Body of pancreas (tissue), 4 donors: Measurements from ENCODE around the gene FGF14. TPM values are rescaled to one million over a fixed set of nuclear protein-coding genes. Genes with fewer than 3 reads are reported as not detected.
A peak's percentile ranks its signal among the peaks of the same experiment; 100 is the strongest.

Experiments used
- ATAC-seq: fragments of 150-250 bp; one replicate; pipeline ENCODE4 v1.9.1; 2016
- DNase-seq, 4 donors: peaks; one replicate each; pipeline ENCODE4 v3.0.0-alpha.2; 2019
- H3K27ac ChIP-seq, 4 donors: fragments of 200-600 bp; sonication (generic); 1 replicate in 3 of 4; 2 replicates in 1 of 4; pipeline versions ENCODE4 v1.5.1 to v1.6.1; 2016 to 2019; ENCODE audit warnings: mild to moderate bottlenecking in 1 of 4, mixed read lengths in 1 of 4, moderate library complexity in 1 of 4
- H3K27me3 ChIP-seq, 2 donors: fragments of 200-600 bp; sonication (generic); one replicate each; pipeline ENCODE4 v1.6.0; 2016; ENCODE audit warnings: mild to moderate bottlenecking in 1 of 2
- H3K36me3 ChIP-seq, 2 donors: fragments of 200-600 bp; sonication (generic); replicated peaks in 1 of 2; 2 replicates each; pipeline ENCODE4 v1.5.1; 2016; ENCODE audit warnings: low read depth in 2 of 2; ENCODE audit not compliant: insufficient read depth in 1 of 2
- H3K4me1 ChIP-seq: fragments of 200-600 bp; sonication (generic); one replicate; pipeline ENCODE4 v1.6.0; 2016
- H3K4me3 ChIP-seq, 2 donors: fragments of 200-600 bp; sonication (generic); 1 replicate in 1 of 2; 2 replicates in 1 of 2; pipeline ENCODE4 v1.5.1; 2016 to 2019
- H3K9me3 ChIP-seq, 3 donors: fragments of 200-600 bp; sonication (generic); 1 replicate in 2 of 3; 2 replicates in 1 of 3; pipeline ENCODE4 v1.5.1; 2016
- POLR2A ChIP-seq, 3 donors: fragments of 450-650 bp; IDR thresholded peaks; one replicate each; pipeline ENCODE4 v1.6.1; 2016; ENCODE audit warnings: antibody characterized with exemption in 3 of 3, mild to moderate bottlenecking in 2 of 3
- WGBS, 2 donors: methylation state at CpG; one replicate each; pipeline ENCODE4 v1.1.5; 2017; 5-methylcytosine and 5-hydroxymethylcytosine counted together
- intact Hi-C: fragments of 100-400 bp; cut with DNase I; formaldehyde crosslinking; loops from one replicate; pipeline ENCODE4 v1.15.1; 2023
- total RNA-seq, 2 donors: library from RNA; depleted of rRNA; stranded (reverse); fragments of >200 nt; gene quantifications; one replicate each; pipeline ENCODE4 v1.1.0, GENCODE V29; 2016
- TF ChIP-seq, protein P1 (sequence below), 7 experiments: fragments of 450-650 bp in 4 of 7; fragments of 200-600 bp in 3 of 7; sonication (generic) in 3 of 7; IDR thresholded peaks; one replicate each; pipeline ENCODE4 v1.5.1; 2016 to 2019; ENCODE audit warnings: antibody characterized with exemption in 7 of 7

The FGF14 gene
- total RNA-seq, 2 donors from 2014 or later, result under 0.01 to 0.52 TPM

DNA sequence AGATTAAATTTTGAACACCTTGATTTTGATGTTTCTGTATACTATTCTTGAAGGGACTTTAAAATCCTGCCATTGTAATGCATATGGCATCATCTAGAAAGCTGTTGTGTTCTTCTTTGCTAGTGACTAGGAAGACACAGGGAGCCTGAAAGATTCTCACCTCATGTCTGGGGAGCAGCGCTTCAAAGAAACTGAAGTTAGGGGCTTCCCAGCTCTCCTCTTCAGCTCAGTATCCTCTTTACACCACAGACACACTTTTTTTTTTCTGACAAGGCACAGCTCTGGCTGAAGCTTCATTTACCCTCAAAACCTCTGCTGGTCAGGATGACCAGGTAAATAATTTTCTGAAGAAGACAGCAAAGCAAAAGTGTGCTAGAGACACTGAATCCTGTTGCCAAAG lies 693.7 kb downstream of the FGF14 start:
- ATAC-seq (no peak), DNase-seq (no peak)
- 67 to 79% methylated on average over 1 of the region's 1 CpG for WGBS, 2 donors
- Histone ChIP-seq H3K27me3 (no peaks in the 10 kb centered on the region), H3K4me1 (no peaks in the 10 kb centered on the region), H3K4me3 (no peak overlapping the region), H3K27ac (no peak overlapping the region), H3K9me3 (no peaks in the 10 kb centered on the region), H3K36me3 (no peaks in the 10 kb centered on the region)
- no peak for TF ChIP-seq POLR2A (IDR thresholded peaks at IDR 0.05)
- TF ChIP-seq, protein P1, sequence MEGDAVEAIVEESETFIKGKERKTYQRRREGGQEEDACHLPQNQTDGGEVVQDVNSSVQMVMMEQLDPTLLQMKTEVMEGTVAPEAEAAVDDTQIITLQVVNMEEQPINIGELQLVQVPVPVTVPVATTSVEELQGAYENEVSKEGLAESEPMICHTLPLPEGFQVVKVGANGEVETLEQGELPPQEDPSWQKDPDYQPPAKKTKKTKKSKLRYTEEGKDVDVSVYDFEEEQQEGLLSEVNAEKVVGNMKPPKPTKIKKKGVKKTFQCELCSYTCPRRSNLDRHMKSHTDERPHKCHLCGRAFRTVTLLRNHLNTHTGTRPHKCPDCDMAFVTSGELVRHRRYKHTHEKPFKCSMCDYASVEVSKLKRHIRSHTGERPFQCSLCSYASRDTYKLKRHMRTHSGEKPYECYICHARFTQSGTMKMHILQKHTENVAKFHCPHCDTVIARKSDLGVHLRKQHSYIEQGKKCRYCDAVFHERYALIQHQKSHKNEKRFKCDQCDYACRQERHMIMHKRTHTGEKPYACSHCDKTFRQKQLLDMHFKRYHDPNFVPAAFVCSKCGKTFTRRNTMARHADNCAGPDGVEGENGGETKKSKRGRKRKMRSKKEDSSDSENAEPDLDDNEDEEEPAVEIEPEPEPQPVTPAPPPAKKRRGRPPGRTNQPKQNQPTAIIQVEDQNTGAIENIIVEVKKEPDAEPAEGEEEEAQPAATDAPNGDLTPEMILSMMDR (IDR thresholded peaks at IDR 0.05), result no peak
- intact Hi-C loops, result no loop called here

DNA sequence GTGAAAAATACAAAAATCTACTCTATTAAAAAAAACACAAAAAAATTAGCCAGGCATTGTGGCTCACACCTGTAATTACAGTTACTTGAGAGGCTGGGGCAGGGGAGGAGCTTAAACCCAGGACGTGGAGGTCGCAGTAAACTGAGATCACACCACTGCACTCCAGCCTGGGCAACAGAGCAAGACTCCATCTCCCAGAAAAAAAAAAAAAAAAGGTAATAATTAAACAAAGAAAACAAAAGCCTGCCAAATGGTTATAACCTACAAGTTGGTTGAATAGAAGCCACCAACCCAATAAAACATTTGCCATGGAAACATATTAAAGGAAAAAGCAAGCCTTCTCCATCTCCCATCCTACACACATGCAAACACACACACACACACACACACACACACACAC lies 694.2 kb downstream of the FGF14 start:
- ATAC-seq (no peak), DNase-seq (no peak)
- TF ChIP-seq POLR2A (IDR thresholded peaks at IDR 0.05), result no peak
- TF ChIP-seq, protein P1 (IDR thresholded peaks at IDR 0.05), result no peak
- Histone ChIP-seq H3K36me3 (no peaks in the 10 kb centered on the region), H3K4me1 (no peaks in the 10 kb centered on the region), H3K27me3 (no peaks in the 10 kb centered on the region), H3K4me3 (no peak overlapping the region), H3K9me3 (no peaks in the 10 kb centered on the region), H3K27ac (no peak overlapping the region)
- WGBS, 2 donors, result 55 to 67% methylated on average over 2 of the region's 2 CpGs
- intact Hi-C loops, result no loop called here

DNA sequence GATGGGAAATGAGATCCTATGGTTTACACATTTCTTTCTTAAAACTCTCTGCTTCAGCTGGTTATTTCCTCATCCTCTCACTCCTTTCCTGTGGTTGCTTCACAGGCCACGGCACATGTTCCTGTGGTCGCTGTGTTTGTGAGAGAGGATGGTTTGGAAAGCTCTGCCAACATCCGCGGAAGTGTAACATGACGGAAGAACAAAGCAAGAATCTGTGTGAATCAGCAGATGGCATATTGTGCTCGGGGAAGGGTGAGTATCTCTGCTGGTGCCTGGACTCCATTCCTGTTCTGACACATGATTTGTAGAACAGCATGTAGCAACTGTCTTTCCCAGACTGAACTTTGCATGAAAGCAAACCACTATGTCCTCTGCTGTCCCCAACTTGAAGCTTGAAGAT lies 695.2 kb downstream of the FGF14 start:
- DNase-seq (peak in 1 of 4 donors; percentile 32), ATAC-seq (no peak)
- Histone ChIP-seq H3K9me3 (no peaks in the 10 kb centered on the region), H3K4me1 (no peaks in the 10 kb centered on the region), H3K27ac (no peak overlapping the region), H3K4me3 (no peak overlapping the region), H3K36me3 (no peaks in the 10 kb centered on the region), H3K27me3 (no peaks in the 10 kb centered on the region)
- TF ChIP-seq, protein P1 (IDR thresholded peaks at IDR 0.05), result no peak
- TF ChIP-seq POLR2A (IDR thresholded peaks at IDR 0.05), result no peak
- intact Hi-C loops, result no loop called here
- 48 to 72% methylated on average over 6 of the region's 6 CpGs for WGBS, 2 donors

DNA sequence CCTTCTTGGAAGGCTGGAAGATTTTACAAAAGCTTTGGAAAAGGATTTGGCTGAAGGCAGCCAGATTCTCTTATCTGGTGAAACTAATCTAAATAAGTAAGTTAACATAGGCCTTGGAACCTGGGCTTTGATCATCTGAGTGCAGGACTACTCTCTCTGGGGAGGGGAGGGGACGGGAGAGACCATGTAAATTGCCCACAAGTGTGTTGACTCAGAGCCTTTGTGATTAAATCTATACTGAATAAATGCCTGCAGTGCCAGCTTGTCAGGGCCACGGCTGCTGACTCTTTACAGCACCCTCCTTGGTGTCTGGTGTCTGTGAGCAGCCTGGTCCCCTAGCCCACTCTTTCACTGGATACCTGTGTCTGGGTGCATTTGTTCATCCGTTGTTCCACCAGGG lies 698.0 kb downstream of the FGF14 start:
- TF ChIP-seq, protein P1 (IDR thresholded peaks at IDR 0.05), result no peak
- no peak for TF ChIP-seq POLR2A (IDR thresholded peaks at IDR 0.05)
- Histone ChIP-seq H3K4me1 (no peaks in the 10 kb centered on the region), H3K4me3 (no peak overlapping the region), H3K9me3 (no peaks in the 10 kb centered on the region), H3K27me3 (no peaks in the 10 kb centered on the region), H3K27ac (no peak overlapping the region), H3K36me3 (no peaks in the 10 kb centered on the region)
- ATAC-seq (no peak), DNase-seq (no peak)
- 48 to 51% methylated on average over 3 of the region's 3 CpGs for WGBS, 2 donors
- intact Hi-C loops, result no loop called here

DNA sequence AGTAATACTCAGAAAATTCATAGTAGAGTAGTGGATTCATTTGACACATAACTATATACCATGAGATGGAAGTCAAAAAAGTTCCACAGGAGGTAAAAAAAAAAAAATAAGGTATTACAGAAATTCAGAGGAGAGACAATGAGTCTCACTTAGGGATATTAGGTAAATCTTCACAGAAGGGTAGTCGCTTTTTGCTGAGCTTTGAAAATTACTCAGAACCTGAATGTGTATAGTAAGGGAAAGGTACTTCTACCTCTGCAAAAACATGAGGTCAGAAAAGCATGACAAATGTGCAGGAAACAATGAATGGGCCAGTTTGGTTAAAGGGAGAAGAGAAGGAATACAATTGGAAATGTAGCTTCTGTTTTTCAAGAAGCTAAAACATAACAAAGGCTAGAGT lies 698.8 kb downstream of the FGF14 start:
- H3K27ac ChIP-seq, result no peak overlapping the region
- H3K4me1 ChIP-seq, result no peaks in the 10 kb centered on the region
- H3K9me3 ChIP-seq, result no peaks in the 10 kb centered on the region
- WGBS, 2 donors, result 59 to 79% methylated on average over 1 of the region's 1 CpG
- ATAC-seq, result no peak
- intact Hi-C loops, result no loop called here
- no peak overlapping the region for H3K4me3 ChIP-seq
- TF ChIP-seq POLR2A (IDR thresholded peaks at IDR 0.05), result no peak
- TF ChIP-seq, protein P1 (IDR thresholded peaks at IDR 0.05), result no peak
- no peaks in the 10 kb centered on the region for H3K27me3 ChIP-seq
- DNase-seq, result no peak
- H3K36me3 ChIP-seq, result no peaks in the 10 kb centered on the region
